Measurements from ENCODE around the gene KLHL20.

DNA sequence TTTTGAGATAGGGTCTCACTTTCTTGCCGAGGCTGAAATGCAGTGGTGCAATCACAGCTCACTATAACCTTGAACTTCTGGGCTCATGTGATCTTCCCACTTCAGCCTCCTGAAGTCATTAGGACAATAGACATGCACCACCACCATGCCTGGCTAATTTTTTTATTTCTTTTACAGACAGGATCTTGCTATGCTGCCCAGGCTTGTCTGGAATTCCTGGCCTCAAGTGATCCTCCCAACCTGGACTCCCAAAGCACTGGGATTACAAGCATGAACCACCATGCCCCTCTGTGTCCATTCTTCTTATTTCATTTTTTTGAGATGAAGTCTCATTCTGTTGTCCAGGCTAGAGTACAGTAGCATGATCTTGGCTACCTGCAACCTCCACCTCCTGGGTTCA lies 12.0 kb upstream of the KLHL20 start:
- TF ChIP-seq POLR2A (IDR thresholded peaks at IDR 0.05; ENCODE audit: control extremely low read depth in 1 of 2, low read depth in 2 of 2, low read length in 2 of 2), result no peak
- TF ChIP-seq SRF (IDR thresholded peaks at IDR 0.05; ENCODE audit: low read depth, low read length), result no peak
- TF ChIP-seq, protein P1, sequence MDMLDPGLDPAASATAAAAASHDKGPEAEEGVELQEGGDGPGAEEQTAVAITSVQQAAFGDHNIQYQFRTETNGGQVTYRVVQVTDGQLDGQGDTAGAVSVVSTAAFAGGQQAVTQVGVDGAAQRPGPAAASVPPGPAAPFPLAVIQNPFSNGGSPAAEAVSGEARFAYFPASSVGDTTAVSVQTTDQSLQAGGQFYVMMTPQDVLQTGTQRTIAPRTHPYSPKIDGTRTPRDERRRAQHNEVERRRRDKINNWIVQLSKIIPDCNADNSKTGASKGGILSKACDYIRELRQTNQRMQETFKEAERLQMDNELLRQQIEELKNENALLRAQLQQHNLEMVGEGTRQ (IDR thresholded peaks at IDR 0.05; ENCODE audit: low read length), result no peak
- TF ChIP-seq KDM5A (IDR thresholded peaks at IDR 0.05; ENCODE audit: low read length), result no peak
- TF ChIP-seq EP300 (IDR thresholded peaks at IDR 0.05; ENCODE audit: borderline replicate concordance in 1 of 2, low read depth in 2 of 2, low read length in 2 of 2), result no peak
- TF ChIP-seq HDAC6 (IDR thresholded peaks at IDR 0.05; ENCODE audit: low read depth, low read length), result no peak
- no peak for TF ChIP-seq CBX8 (IDR thresholded peaks at IDR 0.05; ENCODE audit: borderline replicate concordance, low read depth, low read length)
- TF ChIP-seq, protein P2, sequence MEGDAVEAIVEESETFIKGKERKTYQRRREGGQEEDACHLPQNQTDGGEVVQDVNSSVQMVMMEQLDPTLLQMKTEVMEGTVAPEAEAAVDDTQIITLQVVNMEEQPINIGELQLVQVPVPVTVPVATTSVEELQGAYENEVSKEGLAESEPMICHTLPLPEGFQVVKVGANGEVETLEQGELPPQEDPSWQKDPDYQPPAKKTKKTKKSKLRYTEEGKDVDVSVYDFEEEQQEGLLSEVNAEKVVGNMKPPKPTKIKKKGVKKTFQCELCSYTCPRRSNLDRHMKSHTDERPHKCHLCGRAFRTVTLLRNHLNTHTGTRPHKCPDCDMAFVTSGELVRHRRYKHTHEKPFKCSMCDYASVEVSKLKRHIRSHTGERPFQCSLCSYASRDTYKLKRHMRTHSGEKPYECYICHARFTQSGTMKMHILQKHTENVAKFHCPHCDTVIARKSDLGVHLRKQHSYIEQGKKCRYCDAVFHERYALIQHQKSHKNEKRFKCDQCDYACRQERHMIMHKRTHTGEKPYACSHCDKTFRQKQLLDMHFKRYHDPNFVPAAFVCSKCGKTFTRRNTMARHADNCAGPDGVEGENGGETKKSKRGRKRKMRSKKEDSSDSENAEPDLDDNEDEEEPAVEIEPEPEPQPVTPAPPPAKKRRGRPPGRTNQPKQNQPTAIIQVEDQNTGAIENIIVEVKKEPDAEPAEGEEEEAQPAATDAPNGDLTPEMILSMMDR (IDR thresholded peaks at IDR 0.05; ENCODE audit: control extremely low read depth in 1 of 3, insufficient read depth in 1 of 3, low read depth in 1 of 3, low read length in 3 of 3), result no peak

Measured in H1 (cell line).